ENCODE results near the gene PEX26. TPM values are rescaled to one million over a fixed set of nuclear protein-coding genes. Genes with fewer than 3 reads are reported as not detected.

PEX26 gene
- total and polyA plus RNA-seq, 4 donors: 3.5 to 21.0 (median 16.9) TPM

- no peaks in the 10 kb centered on the region for H3K9me3 ChIP-seq (ENCODE audit: control insufficient read depth in 4 of 4, low read length in 3 of 4)
- no peak overlapping the region for H3K4me3 ChIP-seq (ENCODE audit: low read depth in 1 of 3, low read length in 3 of 3)
- H3K27me3 ChIP-seq (ENCODE audit: control insufficient read depth in 4 of 4, insufficient read depth in 4 of 4, low read length in 3 of 4): no peaks in the 10 kb centered on the region
- peaks cover 0 to 17% (median 11%) of the 10 kb centered on the region in 4 donors for H3K4me1 ChIP-seq (ENCODE audit: control insufficient read depth in 4 of 4, insufficient read depth in 4 of 4, low read length in 3 of 4)
- TF ChIP-seq ZBTB33 (IDR thresholded peaks at IDR 0.05) (no peak), NR2F2 (IDR thresholded peaks at IDR 0.05) (no peak), SP1 (IDR thresholded peaks at IDR 0.05) (no peak), ATF3 (IDR thresholded peaks at IDR 0.05) (no peak), TAF1 (conservative IDR thresholded peaks at IDR 0.05) (no peak), RXRA (IDR thresholded peaks at IDR 0.05) (no peak), HNF4A (conservative IDR thresholded peaks at IDR 0.05) (no peak), EGR1 (IDR thresholded peaks at IDR 0.05; ENCODE audit: low read depth in 2 of 2) (no peak), RAD21 (IDR thresholded peaks at IDR 0.05) (no peak), FOXA1 (IDR thresholded peaks at IDR 0.05) (no peak)
- WGBS: 91% methylated on average over 3 of the region's 3 CpGs
- H3K36me3 ChIP-seq (ENCODE audit: control insufficient read depth in 4 of 4, insufficient read depth in 3 of 4, low read depth in 1 of 4, low read length in 3 of 4): no peaks in the 10 kb centered on the region
- DNase-seq (ENCODE audit: low spot score): no peak
- H3K9ac ChIP-seq (ENCODE audit: low read depth in 1 of 2, low read length in 2 of 2): no peak overlapping the region
- no peak overlapping the region for H3K27ac ChIP-seq (ENCODE audit: low read depth in 1 of 2, low read length in 2 of 2)
Measured at GRCh38 chr22:18108187-18108586, 30.4 kb downstream of the PEX26 start.

- H3K36me3 ChIP-seq (ENCODE audit: control insufficient read depth in 4 of 4, insufficient read depth in 3 of 4, low read depth in 1 of 4, low read length in 3 of 4): no peaks in the 10 kb centered on the region
- no peaks in the 10 kb centered on the region for H3K9me3 ChIP-seq (ENCODE audit: control insufficient read depth in 4 of 4, low read length in 3 of 4)
- H3K27ac ChIP-seq (ENCODE audit: low read depth in 1 of 2, low read length in 2 of 2): no peak overlapping the region
- peaks cover 0 to 17% (median 11%) of the 10 kb centered on the region in 4 donors for H3K4me1 ChIP-seq (ENCODE audit: control insufficient read depth in 4 of 4, insufficient read depth in 4 of 4, low read length in 3 of 4)
- peak overlapping the region in 1 of 3 donors; percentile 61 for H3K4me3 ChIP-seq (ENCODE audit: low read depth in 1 of 3, low read length in 3 of 3)
- no peak for DNase-seq (ENCODE audit: low spot score)
- H3K27me3 ChIP-seq (ENCODE audit: control insufficient read depth in 4 of 4, insufficient read depth in 4 of 4, low read length in 3 of 4): no peaks in the 10 kb centered on the region
- TF ChIP-seq CTCF (IDR thresholded peaks at IDR 0.05; ENCODE audit: low read depth, low read length, missing input control): no peak
- no peak for TF ChIP-seq RXRA (IDR thresholded peaks at IDR 0.05)
- TF ChIP-seq MAX (IDR thresholded peaks at IDR 0.05): no peak
- no peak for TF ChIP-seq GABPA (IDR thresholded peaks at IDR 0.05 in 1 of 2, conservative IDR thresholded peaks at IDR 0.05 in 1 of 2)
- no peak for TF ChIP-seq FOXA1 (IDR thresholded peaks at IDR 0.05)
- TF ChIP-seq SP1 (IDR thresholded peaks at IDR 0.05): no peak
- 62% methylated on average over 14 of the region's 14 CpGs for WGBS
- no peak overlapping the region for H3K9ac ChIP-seq (ENCODE audit: low read depth in 1 of 2, low read length in 2 of 2)
Measured at GRCh38 chr22:18109410-18110193, 31.8 kb downstream of the PEX26 start.

Data from liver (tissue), 9 donors.